ENCODE data around the gene IRAK1. TPM values are rescaled to one million over a fixed set of nuclear protein-coding genes. Genes with fewer than 3 reads are reported as not detected.

IRAK1 gene
- total and polyA plus RNA-seq, 9 of the 15 experiments (the other 6 are each of a cell fraction or from before 2014, with no cell fraction given): 11.6 to 261 (median 91.6) TPM

DNA sequence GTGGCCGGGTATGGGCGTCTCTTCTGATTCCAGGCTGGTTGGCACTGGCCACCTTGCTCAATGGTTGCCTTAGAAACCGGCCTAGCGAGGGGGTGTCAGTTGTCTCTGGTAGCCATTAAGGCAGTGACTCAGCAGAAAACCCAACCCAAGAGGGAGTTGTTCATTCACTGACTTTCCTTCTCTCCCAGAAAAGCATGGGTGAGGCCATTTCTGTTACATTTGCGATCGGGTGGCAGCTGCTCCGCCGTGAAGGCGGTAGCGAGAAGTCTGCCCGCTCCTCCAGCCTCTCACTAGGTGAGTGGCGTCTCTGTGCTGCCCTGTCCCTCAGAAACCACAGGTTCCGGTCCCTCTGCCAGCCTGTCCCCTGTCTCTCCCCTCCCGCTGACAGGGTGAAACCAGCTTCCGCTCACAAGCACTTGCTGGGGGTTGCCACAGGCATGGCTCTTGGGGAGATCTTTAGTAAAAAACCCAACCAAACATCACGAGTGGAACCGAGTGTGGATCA lies 17.4 kb downstream of the IRAK1 start (continued):
- TF ChIP-seq ETV6 (IDR thresholded peaks at IDR 0.05; ENCODE audit: borderline replicate concordance in 1 of 2, low read depth in 2 of 2, low read length in 1 of 2) (no peak), ETV6 (CRISPR knock-in tag; IDR thresholded peaks at IDR 0.05; ENCODE audit: borderline replicate concordance) (no peak), HDAC3 (IDR thresholded peaks at IDR 0.05; ENCODE audit: borderline replicate concordance, partially characterized antibody) (no peak), RBM34 (IDR thresholded peaks at IDR 0.05; ENCODE audit: borderline replicate concordance, insufficient read depth, low read length) (no peak), ZBTB33 (CRISPR knock-in tag; IDR thresholded peaks at IDR 0.05) (no peak), SMARCC2 (IDR thresholded peaks at IDR 0.05; ENCODE audit: low read depth) (no peak), SIX5 (IDR thresholded peaks at IDR 0.05; ENCODE audit: borderline replicate concordance in 1 of 2, insufficient read depth in 1 of 2, low read depth in 1 of 2, low read length in 2 of 2) (no peak), ZNF224 (CRISPR knock-in tag; IDR thresholded peaks at IDR 0.05) (no peak), NFE2 (IDR thresholded peaks at IDR 0.05; ENCODE audit: low read depth) (peak; percentile 99), U2AF2 (optimal IDR thresholded peaks at IDR 0.05; ENCODE audit: low read depth, low read length) (no peak), ZNF124 (CRISPR knock-in tag; IDR thresholded peaks at IDR 0.05) (no peak), KDM5B (IDR thresholded peaks at IDR 0.05; ENCODE audit: insufficient replicate concordance, low read depth, low read length) (no peak), NR2C1 (IDR thresholded peaks at IDR 0.05) (no peak), NR2C1 (tag; IDR thresholded peaks at IDR 0.05) (peak; percentile 89), NEUROD1 (IDR thresholded peaks at IDR 0.05; ENCODE audit: borderline replicate concordance, low read depth, low read length, partially characterized antibody) (no peak), GTF2B (IDR thresholded peaks at IDR 0.05; ENCODE audit: extremely low read depth, insufficient read length) (no peak), CXXC5 (CRISPR knock-in tag; IDR thresholded peaks at IDR 0.05) (peak; percentile 80), ILF3 (IDR thresholded peaks at IDR 0.05; ENCODE audit: borderline replicate concordance) (no peak), FOXP1 (CRISPR knock-in tag; IDR thresholded peaks at IDR 0.05) (0 out of 2 replicates have a peak, but pooled peaks have one; percentile 25), ZNF507 (tag; conservative IDR thresholded peaks at IDR 0.05) (no peak), FOXJ3 (CRISPR knock-in tag; IDR thresholded peaks at IDR 0.05) (no peak)
- TF ChIP-seq, protein P1, sequence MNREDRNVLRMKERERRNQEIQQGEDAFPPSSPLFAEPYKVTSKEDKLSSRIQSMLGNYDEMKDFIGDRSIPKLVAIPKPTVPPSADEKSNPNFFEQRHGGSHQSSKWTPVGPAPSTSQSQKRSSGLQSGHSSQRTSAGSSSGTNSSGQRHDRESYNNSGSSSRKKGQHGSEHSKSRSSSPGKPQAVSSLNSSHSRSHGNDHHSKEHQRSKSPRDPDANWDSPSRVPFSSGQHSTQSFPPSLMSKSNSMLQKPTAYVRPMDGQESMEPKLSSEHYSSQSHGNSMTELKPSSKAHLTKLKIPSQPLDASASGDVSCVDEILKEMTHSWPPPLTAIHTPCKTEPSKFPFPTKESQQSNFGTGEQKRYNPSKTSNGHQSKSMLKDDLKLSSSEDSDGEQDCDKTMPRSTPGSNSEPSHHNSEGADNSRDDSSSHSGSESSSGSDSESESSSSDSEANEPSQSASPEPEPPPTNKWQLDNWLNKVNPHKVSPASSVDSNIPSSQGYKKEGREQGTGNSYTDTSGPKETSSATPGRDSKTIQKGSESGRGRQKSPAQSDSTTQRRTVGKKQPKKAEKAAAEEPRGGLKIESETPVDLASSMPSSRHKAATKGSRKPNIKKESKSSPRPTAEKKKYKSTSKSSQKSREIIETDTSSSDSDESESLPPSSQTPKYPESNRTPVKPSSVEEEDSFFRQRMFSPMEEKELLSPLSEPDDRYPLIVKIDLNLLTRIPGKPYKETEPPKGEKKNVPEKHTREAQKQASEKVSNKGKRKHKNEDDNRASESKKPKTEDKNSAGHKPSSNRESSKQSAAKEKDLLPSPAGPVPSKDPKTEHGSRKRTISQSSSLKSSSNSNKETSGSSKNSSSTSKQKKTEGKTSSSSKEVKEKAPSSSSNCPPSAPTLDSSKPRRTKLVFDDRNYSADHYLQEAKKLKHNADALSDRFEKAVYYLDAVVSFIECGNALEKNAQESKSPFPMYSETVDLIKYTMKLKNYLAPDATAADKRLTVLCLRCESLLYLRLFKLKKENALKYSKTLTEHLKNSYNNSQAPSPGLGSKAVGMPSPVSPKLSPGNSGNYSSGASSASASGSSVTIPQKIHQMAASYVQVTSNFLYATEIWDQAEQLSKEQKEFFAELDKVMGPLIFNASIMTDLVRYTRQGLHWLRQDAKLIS (CRISPR knock-in tag; IDR thresholded peaks at IDR 0.05): no peak
